Uterus (tissue), 4 donors: Measurements from ENCODE around the gene NTNG1. TPM values are rescaled to one million over a fixed set of nuclear protein-coding genes. Genes with fewer than 3 reads are reported as not detected.

Source experiments
- DNase-seq, 2 donors: peaks; one replicate each; pipeline ENCODE4 v3.0.0-alpha.2; 2019 to 2020
- H3K27ac ChIP-seq, 2 donors: fragments of 200-600 bp; sonication (generic); 1 replicate in 1 of 2; 2 replicates in 1 of 2; pipeline ENCODE4 v1.5.1; 2016 to 2018
- H3K27me3 ChIP-seq, 2 donors: fragments of 200-600 bp; sonication (generic); one replicate each; pipeline ENCODE4 v1.5.1; 2018 to 2019; ENCODE audit warnings: control low read depth in 1 of 2
- H3K36me3 ChIP-seq, 2 donors: fragments of 200-600 bp; sonication (generic); one replicate each; pipeline ENCODE4 v1.5.1; 2019; ENCODE audit warnings: control low read depth in 1 of 2
- H3K4me1 ChIP-seq, 2 donors: fragments of 200-600 bp; sonication (generic); one replicate each; pipeline ENCODE4 v1.5.1; 2018 to 2019; ENCODE audit warnings: control low read depth in 1 of 2
- H3K4me3 ChIP-seq, 2 donors: fragments of 200-600 bp; sonication (generic); 1 replicate in 1 of 2; 2 replicates in 1 of 2; pipeline ENCODE4 v1.5.1; 2018 to 2019; ENCODE audit warnings: mild to moderate bottlenecking in 1 of 2
- H3K9me3 ChIP-seq, 2 donors: fragments of 200-600 bp; sonication (generic); one replicate each; pipeline ENCODE4 v1.5.1; 2019; ENCODE audit warnings: control low read depth in 1 of 2
- CTCF ChIP-seq, 4 experiments: fragments of 200-600 bp in 2 of 4; fragments of 450-650 bp in 2 of 4; sonication (generic) in 2 of 4; IDR thresholded peaks; one replicate each; pipeline ENCODE4 v1.5.1; 2016 to 2019; ENCODE audit warnings: antibody characterized with exemption in 4 of 4, mild to moderate bottlenecking in 2 of 4, moderate library complexity in 1 of 4
- POLR2A ChIP-seq, 2 donors: fragments of 450-650 bp; IDR thresholded peaks; one replicate each; pipeline ENCODE4 v1.6.1; 2016; ENCODE audit warnings: antibody characterized with exemption in 2 of 2, mild to moderate bottlenecking in 1 of 2, moderate library complexity in 1 of 2
- intact Hi-C: fragments of 100-400 bp; cut with DNase I; formaldehyde crosslinking; loops from one replicate; pipeline ENCODE4 v1.15.1; 2023; ENCODE audit warnings: low total_unique reads
- total RNA-seq, 4 donors: library from RNA; depleted of rRNA in 3 of 4; stranded (reverse); fragments of >200 nt in 3 of 4; gene quantifications; one replicate each; pipeline versions ENCODE4 v1.1.0 to v1.2.4, GENCODE V29; 2014 to 2023
- donor health status: DM: yes; HTN: yes; CAD: no.

Gene NTNG1
- total RNA-seq, 4 donors from 2014 or later: 1.2 to 11.9 TPM; not detected in 2

GRCh38 chr1:107343601-107344000, 202.8 kb downstream of the NTNG1 start:
- Histone ChIP-seq H3K9me3 (no peaks in the 10 kb centered on the region), H3K27ac (no peak overlapping the region), H3K27me3 (no peaks in the 10 kb centered on the region), H3K4me1 (no peaks in the 10 kb centered on the region), H3K36me3 (no peaks in the 10 kb centered on the region), H3K4me3 (no peak overlapping the region)
- no peak for TF ChIP-seq CTCF (IDR thresholded peaks at IDR 0.05)
- no peak for TF ChIP-seq POLR2A (IDR thresholded peaks at IDR 0.05)
- intact Hi-C loops: no loop called here
- no peak for DNase-seq

GRCh38 chr1:107344268-107344760, 203.5 kb downstream of the NTNG1 start:
- Histone ChIP-seq H3K27me3 (no peaks in the 10 kb centered on the region), H3K4me1 (no peaks in the 10 kb centered on the region), H3K9me3 (no peaks in the 10 kb centered on the region), H3K27ac (no peak overlapping the region), H3K36me3 (no peaks in the 10 kb centered on the region), H3K4me3 (no peak overlapping the region)
- intact Hi-C loops: no loop called here
- no peak for TF ChIP-seq CTCF (IDR thresholded peaks at IDR 0.05)
- TF ChIP-seq POLR2A (IDR thresholded peaks at IDR 0.05): no peak
- DNase-seq: no peak

GRCh38 chr1:107344836-107345235, 204.0 kb downstream of the NTNG1 start:
- Histone ChIP-seq H3K9me3 (no peaks in the 10 kb centered on the region), H3K4me3 (no peak overlapping the region), H3K4me1 (no peaks in the 10 kb centered on the region), H3K36me3 (no peaks in the 10 kb centered on the region), H3K27me3 (no peaks in the 10 kb centered on the region), H3K27ac (no peak overlapping the region)
- no peak for DNase-seq
- intact Hi-C loops: no loop called here
- TF ChIP-seq POLR2A (IDR thresholded peaks at IDR 0.05): no peak
- TF ChIP-seq CTCF (IDR thresholded peaks at IDR 0.05): no peak

- Histone ChIP-seq H3K4me3 (no peak overlapping the region), H3K9me3 (no peaks in the 10 kb centered on the region), H3K4me1 (no peaks in the 10 kb centered on the region), H3K36me3 (no peaks in the 10 kb centered on the region), H3K27ac (no peak overlapping the region), H3K27me3 (no peaks in the 10 kb centered on the region)
- no peak for TF ChIP-seq POLR2A (IDR thresholded peaks at IDR 0.05)
- no peak for TF ChIP-seq CTCF (IDR thresholded peaks at IDR 0.05)
- no peak for DNase-seq
- intact Hi-C loops: no loop called here
These were observed 212.0 kb downstream of the NTNG1 start for GRCh38 chr1:107352850-107353249.

- no peak for DNase-seq
These were observed 216.5 kb downstream of the NTNG1 start for GRCh38 chr1:107357376-107357775.

More at GRCh38 chr1:107357376-107357775, 216.5 kb downstream of the NTNG1 start:
- intact Hi-C loops: no loop called here
- Histone ChIP-seq H3K4me1 (no peaks in the 10 kb centered on the region), H3K9me3 (no peaks in the 10 kb centered on the region), H3K4me3 (no peak overlapping the region), H3K27ac (no peak overlapping the region), H3K36me3 (no peaks in the 10 kb centered on the region), H3K27me3 (no peaks in the 10 kb centered on the region)
- TF ChIP-seq CTCF (IDR thresholded peaks at IDR 0.05) (no peak), POLR2A (IDR thresholded peaks at IDR 0.05) (no peak)
